CD4-positive, CD25-positive, alpha-beta regulatory T cell (primary cell): ENCODE data around the gene DNAL1. TPM values are rescaled to one million over a fixed set of nuclear protein-coding genes. Genes with fewer than 3 reads are reported as not detected.

Experiments
- ATAC-seq, 2 donors: fragments of 150-1000 bp; cut with Tn5 transposase; one replicate each; pipeline ENCODE4 v1.10.0; 2021; ENCODE audit warnings: low read depth in 2 of 2, moderate number of reproducible peaks in 2 of 2, moderate library complexity in 1 of 2
- DNase-seq, 3 donors: peaks; one replicate each; pipeline versions ENCODE4 v3.0.0 to v3.0.0-alpha.2; 2012 to 2022; ENCODE audit warnings: mixed read lengths in 1 of 3
- H3K27ac ChIP-seq: one replicate; pipeline ENCODE4 v1.7.0; 2013; ENCODE audit warnings: mild to moderate bottlenecking, low read length; ENCODE audit not compliant: insufficient read depth, poor library complexity, severe bottlenecking
- H3K27me3 ChIP-seq: one replicate; pipeline ENCODE4 v1.7.0; 2013; ENCODE audit warnings: low read length; ENCODE audit not compliant: control insufficient read depth, insufficient read depth
- H3K36me3 ChIP-seq: one replicate; pipeline ENCODE4 v1.7.0; 2013; ENCODE audit warnings: mild to moderate bottlenecking, low read length, moderate library complexity; ENCODE audit not compliant: control insufficient read depth, insufficient read depth
- H3K4me1 ChIP-seq: 2 replicates; pipeline ENCODE4 v1.7.0; 2013; ENCODE audit warnings: mild to moderate bottlenecking, low read length; ENCODE audit not compliant: insufficient read depth, control insufficient read depth, poor library complexity, severe bottlenecking
- H3K4me3 ChIP-seq: one replicate; pipeline ENCODE4 v1.7.0; 2013; ENCODE audit warnings: low read depth, mild to moderate bottlenecking, low read length, moderate library complexity
- H3K9me3 ChIP-seq, 2 experiments: 1 replicate in 1 of 2; 2 replicates in 1 of 2; pipeline ENCODE4 v1.7.0; 2013; ENCODE audit warnings: low read length in 2 of 2, mild to moderate bottlenecking in 1 of 2, moderate library complexity in 1 of 2; ENCODE audit not compliant: control insufficient read depth in 2 of 2
- H3K27ac Mint-ChIP-seq, 3 donors: one replicate each; pipeline ENCODE4 v1.8.0; 2020 to 2022; ENCODE audit warnings: mild to moderate bottlenecking in 3 of 3, mixed read lengths in 3 of 3, moderate library complexity in 2 of 3
- H3K27me3 Mint-ChIP-seq: one replicate; pipeline ENCODE4 v1.8.0; 2022; ENCODE audit warnings: mild to moderate bottlenecking, mixed read lengths
- H3K36me3 Mint-ChIP-seq: one replicate; pipeline ENCODE4 v1.8.0; 2020; ENCODE audit warnings: mixed read lengths
- H3K4me1 Mint-ChIP-seq, 4 donors: one replicate each; pipeline ENCODE4 v1.8.0; 2020 to 2022; ENCODE audit warnings: mixed read lengths in 4 of 4, mild to moderate bottlenecking in 1 of 4
- H3K4me3 Mint-ChIP-seq, 4 donors: one replicate each; pipeline ENCODE4 v1.8.0; 2020 to 2022; ENCODE audit warnings: mild to moderate bottlenecking in 4 of 4, mixed read lengths in 4 of 4, moderate library complexity in 3 of 4
- H3K9me3 Mint-ChIP-seq, 7 donors: one replicate each; pipeline ENCODE4 v1.8.0; 2020 to 2022; ENCODE audit warnings: mixed read lengths in 7 of 7, mild to moderate bottlenecking in 3 of 7, moderate library complexity in 2 of 7
- polyA plus RNA-seq, 4 donors: library from polyadenylated mRNA; unstranded; fragments of 300-500 nt; fragmentation: Illumina TruSeq; gene quantifications; one replicate each; pipeline ENCODE4 v1.2.3, GENCODE V29; 2021
- total RNA-seq: library from RNA; stranded (reverse); gene quantifications from one replicate; pipeline ENCODE4 v1.2.3, GENCODE V29; 2022

Gene DNAL1
- total and polyA plus RNA-seq, 5 donors from 2014 or later: 3.4 to 5.0 (median 3.8) TPM

GRCh38 chr14:73744175-73744867 lies 99.5 kb downstream of the DNAL1 start:
- Mint-ChIP-seq H3K4me1 (peaks cover 11 to 94% (median 68%) of the 10 kb centered on the region in 4 donors), H3K27ac (peak overlapping the region; percentile 90 to 99 (median 93)), H3K4me3 (peak overlapping the region; percentile 78 to 95 (median 86)), H3K9me3 (no peaks in the 10 kb centered on the region), H3K27me3 (no peaks in the 10 kb centered on the region), H3K36me3 (no peaks in the 10 kb centered on the region)
- no peaks in the 10 kb centered on the region for H3K27me3 ChIP-seq
- no peak for DNase-seq
- peak overlapping the region; percentile 67 for H3K4me3 ChIP-seq
- H3K27ac ChIP-seq: peak overlapping the region; percentile 76
- no peaks in the 10 kb centered on the region for H3K9me3 ChIP-seq
- H3K36me3 ChIP-seq: no peaks in the 10 kb centered on the region
- no peak for ATAC-seq
- peaks cover 90% of the 10 kb centered on the region for H3K4me1 ChIP-seq

- H3K4me1 Mint-ChIP-seq: peaks cover 11 to 97% (median 71%) of the 10 kb centered on the region in 4 donors
Observed at GRCh38 chr14:73744874-73745529, 100.2 kb downstream of the DNAL1 start.

GRCh38 chr14:73745571-73746519 lies 101.1 kb downstream of the DNAL1 start:
- DNase-seq: no peak

More at GRCh38 chr14:73744874-73745529, 100.2 kb downstream of the DNAL1 start:
- ATAC-seq (peak; percentile 23), DNase-seq (no peak)
- H3K27ac ChIP-seq: peak overlapping the region; percentile 76
- no peaks in the 10 kb centered on the region for H3K9me3 ChIP-seq
- H3K36me3 ChIP-seq: no peaks in the 10 kb centered on the region
- Mint-ChIP-seq H3K27me3 (no peaks in the 10 kb centered on the region), H3K9me3 (no peaks in the 10 kb centered on the region), H3K36me3 (no peaks in the 10 kb centered on the region), H3K27ac (peak overlapping the region; percentile 90 to 99 (median 93)), H3K4me3 (peak overlapping the region; percentile 4 to 90 (median 80))
- H3K4me1 ChIP-seq: peaks cover 92% of the 10 kb centered on the region
- peak overlapping the region; percentile 15 for H3K4me3 ChIP-seq
- H3K27me3 ChIP-seq: no peaks in the 10 kb centered on the region

GRCh38 chr14:73746520-73747378 lies 102.0 kb downstream of the DNAL1 start:
- Histone ChIP-seq H3K27ac (peak overlapping the region; percentile 18), H3K36me3 (no peaks in the 10 kb centered on the region), H3K27me3 (no peaks in the 10 kb centered on the region), H3K4me3 (no peak overlapping the region), H3K9me3 (no peaks in the 10 kb centered on the region), H3K4me1 (peaks cover 92% of the 10 kb centered on the region)
- Mint-ChIP-seq H3K27ac (peak overlapping the region; percentile 67 to 90 (median 85)), H3K9me3 (no peaks in the 10 kb centered on the region), H3K4me3 (peak overlapping the region; percentile 12 to 81 (median 56)), H3K4me1 (peaks cover 12 to 97% (median 77%) of the 10 kb centered on the region in 4 donors), H3K27me3 (no peaks in the 10 kb centered on the region), H3K36me3 (no peaks in the 10 kb centered on the region)
- DNase-seq: no peak
- ATAC-seq: no peak

More at GRCh38 chr14:73745571-73746519, 101.1 kb downstream of the DNAL1 start:
- no peaks in the 10 kb centered on the region for H3K27me3 ChIP-seq
- Mint-ChIP-seq H3K4me1 (peaks cover 11 to 97% (median 75%) of the 10 kb centered on the region in 4 donors), H3K36me3 (no peaks in the 10 kb centered on the region), H3K4me3 (peak overlapping the region in 2 of 4 donors; percentile 78 to 90), H3K27ac (peak overlapping the region; percentile 52 to 93 (median 90)), H3K27me3 (no peaks in the 10 kb centered on the region), H3K9me3 (no peaks in the 10 kb centered on the region)
- H3K4me1 ChIP-seq: peaks cover 92% of the 10 kb centered on the region
- no peaks in the 10 kb centered on the region for H3K9me3 ChIP-seq
- peak overlapping the region; percentile 76 for H3K27ac ChIP-seq
- ATAC-seq: no peak
- no peak overlapping the region for H3K4me3 ChIP-seq
- H3K36me3 ChIP-seq: no peaks in the 10 kb centered on the region

- no peaks in the 10 kb centered on the region for H3K9me3 Mint-ChIP-seq
- peaks cover 19 to 97% (median 79%) of the 10 kb centered on the region in 4 donors for H3K4me1 Mint-ChIP-seq
- no peaks in the 10 kb centered on the region for H3K27me3 Mint-ChIP-seq
- H3K27ac Mint-ChIP-seq: peak overlapping the region in 2 of 3 donors; percentile 67 to 90
- no peak overlapping the region for H3K27ac ChIP-seq
- no peaks in the 10 kb centered on the region for H3K36me3 Mint-ChIP-seq
- no peak overlapping the region for H3K4me3 ChIP-seq
- ATAC-seq (no peak), DNase-seq (no peak)
- no peaks in the 10 kb centered on the region for H3K9me3 ChIP-seq
- H3K4me3 Mint-ChIP-seq: peak overlapping the region in 2 of 4 donors; percentile 12 to 81
- no peaks in the 10 kb centered on the region for H3K36me3 ChIP-seq
- H3K27me3 ChIP-seq: no peaks in the 10 kb centered on the region
- H3K4me1 ChIP-seq: peaks cover 92% of the 10 kb centered on the region
Observed at GRCh38 chr14:73747379-73748211, 102.8 kb downstream of the DNAL1 start.

DNA sequence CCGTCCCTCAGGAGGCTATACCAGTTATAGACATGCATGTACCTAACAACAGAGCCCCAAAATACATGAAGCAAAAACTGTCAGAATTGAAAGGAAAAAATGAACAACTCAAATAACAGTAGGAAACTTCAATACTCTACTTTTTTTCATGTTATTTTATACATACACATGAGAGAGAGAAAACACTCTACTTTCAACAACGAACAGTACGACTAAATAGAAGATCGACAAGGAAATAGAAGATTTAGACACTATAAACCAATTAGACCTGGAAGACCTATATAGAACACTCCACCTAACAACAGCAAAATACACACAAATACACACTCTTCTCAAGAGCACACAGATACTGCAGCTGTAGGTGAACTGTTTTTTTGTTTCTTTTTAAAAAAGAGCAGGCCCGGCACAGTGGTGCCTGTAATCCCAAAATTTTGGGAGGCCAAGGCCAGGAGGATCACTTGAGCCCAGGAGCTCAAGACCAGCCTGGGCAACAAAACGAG lies 104.1 kb downstream of the DNAL1 start:
- peak overlapping the region; percentile 6 to 83 (median 80) for H3K27ac Mint-ChIP-seq
- no peak overlapping the region for H3K27ac ChIP-seq

More for the DNA sequence above, 104.1 kb downstream of the DNAL1 start:
- Mint-ChIP-seq H3K36me3 (no peaks in the 10 kb centered on the region), H3K9me3 (no peaks in the 10 kb centered on the region), H3K4me1 (peaks cover 26 to 97% (median 77%) of the 10 kb centered on the region in 4 donors), H3K27me3 (no peaks in the 10 kb centered on the region), H3K4me3 (peak overlapping the region in 3 of 4 donors; percentile 51 to 63 (median 60))
- no peaks in the 10 kb centered on the region for H3K36me3 ChIP-seq
- no peaks in the 10 kb centered on the region for H3K27me3 ChIP-seq
- peaks cover 92% of the 10 kb centered on the region for H3K4me1 ChIP-seq
- H3K9me3 ChIP-seq: no peaks in the 10 kb centered on the region
- no peak overlapping the region for H3K4me3 ChIP-seq
- DNase-seq (no peak), ATAC-seq (no peak)
